H9 (cell line): Measurements from ENCODE around the gene TRIB2. TPM values are rescaled to one million over a fixed set of nuclear protein-coding genes. Genes with fewer than 3 reads are reported as not detected.

Experiments used
- DNase-seq: peaks from one replicate; pipeline ENCODE4 v3.0.0-alpha.2; 2017
- H2AFZ ChIP-seq: one replicate; pipeline ENCODE4 v1.6.1; 2013; ENCODE audit warnings: mild to moderate bottlenecking, low read length, control low read depth, moderate library complexity
- H2AK5ac ChIP-seq: 2 replicates; pipeline ENCODE4 v1.6.1; 2013; ENCODE audit warnings: low read length, control low read depth, mixed read lengths; ENCODE audit not compliant: insufficient read length
- H2BK120ac ChIP-seq: one replicate; pipeline ENCODE4 v1.6.1; 2013; ENCODE audit warnings: low read depth, mild to moderate bottlenecking, low read length, control low read depth, inconsistent platforms; ENCODE audit not compliant: poor library complexity, severe bottlenecking
- H2BK12ac ChIP-seq: 2 replicates; pipeline ENCODE4 v1.6.1; 2013; ENCODE audit warnings: low read length, control low read depth, mixed read lengths, low read depth; ENCODE audit not compliant: insufficient read length
- H2BK15ac ChIP-seq: 2 replicates; pipeline ENCODE4 v1.6.1; 2013; ENCODE audit warnings: low read depth, low read length, control low read depth
- H2BK20ac ChIP-seq: one replicate; pipeline ENCODE4 v1.6.1; 2013; ENCODE audit warnings: low read depth, mild to moderate bottlenecking, low read length, control low read depth, inconsistent platforms; ENCODE audit not compliant: poor library complexity, severe bottlenecking
- H2BK5ac ChIP-seq: 2 replicates; pipeline ENCODE4 v1.6.1; 2013; ENCODE audit warnings: low read length, control low read depth, mixed read lengths; ENCODE audit not compliant: insufficient read length
- H3K14ac ChIP-seq: 2 replicates; pipeline ENCODE4 v1.6.1; 2013; ENCODE audit warnings: low read length, control low read depth; ENCODE audit not compliant: insufficient read depth
- H3K18ac ChIP-seq: 2 replicates; pipeline ENCODE4 v1.6.1; 2013; ENCODE audit warnings: low read depth, mild to moderate bottlenecking, mixed read lengths, low read length, control low read depth; ENCODE audit not compliant: insufficient read length
- H3K23ac ChIP-seq: 2 replicates; pipeline ENCODE4 v1.6.1; 2013; ENCODE audit warnings: low read length, control low read depth, mixed read lengths, low read depth; ENCODE audit not compliant: insufficient read length
- H3K23me2 ChIP-seq: 2 replicates; pipeline ENCODE4 v1.6.1; 2013; ENCODE audit warnings: low read depth, mild to moderate bottlenecking, mixed read lengths, low read length, control low read depth; ENCODE audit not compliant: insufficient read length, poor library complexity, severe bottlenecking
- H3K27ac ChIP-seq: 2 replicates; pipeline ENCODE4 v1.5.1; 2013; ENCODE audit warnings: low read length, control low read depth, mixed read lengths, low read depth; ENCODE audit not compliant: insufficient read length
- H3K27me3 ChIP-seq: 2 replicates; pipeline ENCODE4 v1.6.1; 2013; ENCODE audit warnings: low read length, control low read depth, inconsistent platforms; ENCODE audit not compliant: insufficient read depth
- H3K4ac ChIP-seq: 2 replicates; pipeline ENCODE4 v1.6.1; 2013; ENCODE audit warnings: low read depth, mild to moderate bottlenecking, control low read depth, inconsistent platforms, low read length, moderate library complexity
- H3K4me1 ChIP-seq: 2 replicates; pipeline ENCODE4 v1.6.1; 2013; ENCODE audit warnings: low read length, control low read depth, inconsistent platforms; ENCODE audit not compliant: insufficient read depth
- H3K4me2 ChIP-seq: 2 replicates; pipeline ENCODE4 v1.6.1; 2013; ENCODE audit warnings: low read length, control low read depth, mixed read lengths; ENCODE audit not compliant: insufficient read length, insufficient read depth
- H3K56ac ChIP-seq: 2 replicates; pipeline ENCODE4 v1.6.1; 2013; ENCODE audit warnings: low read depth, mild to moderate bottlenecking, mixed read lengths, low read length, control low read depth; ENCODE audit not compliant: insufficient read length
- H3K79me1 ChIP-seq: 2 replicates; pipeline ENCODE4 v1.6.1; 2013; ENCODE audit warnings: low read depth, mild to moderate bottlenecking, moderate library complexity, low read length, control low read depth, inconsistent platforms; ENCODE audit not compliant: insufficient read depth, poor library complexity, severe bottlenecking
- H3K79me2 ChIP-seq: 2 replicates; pipeline ENCODE4 v1.6.1; 2013; ENCODE audit warnings: low read length, control low read depth, inconsistent platforms; ENCODE audit not compliant: insufficient read depth
- H3K9ac ChIP-seq: 2 replicates; pipeline ENCODE4 v1.6.1; 2013; ENCODE audit warnings: low read length, control low read depth, mixed read lengths; ENCODE audit not compliant: insufficient read length; ENCODE audit errors: extremely low read depth
- H3K9me3 ChIP-seq: one replicate; pipeline ENCODE4 v1.6.1; 2013; ENCODE audit warnings: low read depth, low read length, inconsistent platforms; ENCODE audit not compliant: control insufficient read depth
- H3T11ph ChIP-seq: one replicate; pipeline ENCODE4 v1.6.1; 2013; ENCODE audit warnings: mild to moderate bottlenecking, low read length, control low read depth, inconsistent platforms
- H4K20me1 ChIP-seq: one replicate; pipeline ENCODE4 v1.6.1; 2013; ENCODE audit not compliant: control insufficient read depth, insufficient read length, insufficient read depth
- H4K5ac ChIP-seq: 2 replicates; pipeline ENCODE4 v1.6.1; 2013; ENCODE audit warnings: low read depth, mild to moderate bottlenecking, mixed read lengths, low read length, control low read depth; ENCODE audit not compliant: insufficient read length
- H4K8ac ChIP-seq: replicated peaks from 2 replicates; pipeline ENCODE4 v1.6.1; 2013; ENCODE audit warnings: low read length, control low read depth, mixed read lengths, low read depth; ENCODE audit not compliant: insufficient read length
- H4K91ac ChIP-seq: 2 replicates; pipeline ENCODE4 v1.6.1; 2013; ENCODE audit warnings: low read depth, mild to moderate bottlenecking, moderate library complexity, mixed read lengths, low read length, control low read depth; ENCODE audit not compliant: insufficient read length
- H3K27ac Mint-ChIP-seq, 3 experiments: 2 replicates in 2 of 3; 3 replicates in 1 of 3; pipeline ENCODE4 v1.8.0; 2020 to 2021; ENCODE audit warnings: mixed read lengths in 3 of 3, mild to moderate bottlenecking in 1 of 3, moderate library complexity in 1 of 3
- H3K27me3 Mint-ChIP-seq: 2 replicates; pipeline ENCODE4 v1.8.0; 2021; ENCODE audit warnings: low read depth, mild to moderate bottlenecking, moderate library complexity, mixed read lengths
- H3K36me3 Mint-ChIP-seq, 3 experiments: 2 replicates in 2 of 3; 3 replicates in 1 of 3; pipeline ENCODE4 v1.8.0; 2020 to 2021; ENCODE audit warnings: low read depth in 3 of 3, mixed read lengths in 3 of 3; ENCODE audit not compliant: insufficient read depth in 1 of 3
- H3K4me1 Mint-ChIP-seq, 2 experiments: 2 replicates each; pipeline ENCODE4 v1.8.0; 2020; ENCODE audit warnings: mixed read lengths in 2 of 2
- H3K4me3 Mint-ChIP-seq, 2 experiments: 2 replicates in 1 of 2; 3 replicates in 1 of 2; pipeline ENCODE4 v1.8.0; 2020 to 2021; ENCODE audit warnings: mild to moderate bottlenecking in 2 of 2, mixed read lengths in 2 of 2, moderate library complexity in 1 of 2
- H3K9me3 Mint-ChIP-seq, 2 experiments: 2 replicates in 1 of 2; 3 replicates in 1 of 2; pipeline ENCODE4 v1.8.0; 2020; ENCODE audit warnings: mild to moderate bottlenecking in 2 of 2, mixed read lengths in 2 of 2, moderate library complexity in 1 of 2
- CTCF ChIP-seq: fragments of 200-600 bp; sonication (generic); conservative IDR thresholded peaks from 3 replicates; pipeline ENCODE4 v1.8.0; 2021; ENCODE audit warnings: antibody characterized with exemption, mild to moderate bottlenecking
- WGBS: extraction: QIAGEN DNeasy Blood & Tissue Kit; methylation state at CpG from one replicate; pipeline ENCODE4 v1.1.7; 2013; ENCODE audit warnings: missing lambda C conversion rate, low lambda C conversion rate, mixed read lengths; ENCODE audit not compliant: insufficient read length; ENCODE audit errors: extremely low coverage; 5-methylcytosine and 5-hydroxymethylcytosine counted together
- total RNA-seq: library from RNA; stranded (reverse); gene quantifications from 2 replicates; pipeline ENCODE4 v1.2.1, GENCODE V29; 2021

Gene TRIB2
- total RNA-seq, 1 experiment from 2014 or later: 41.9 TPM

GRCh38 chr2:12774395-12774727, 57.6 kb downstream of the TRIB2 start:
- Histone ChIP-seq H2BK5ac (no peak overlapping the region), H3K9ac (no peak overlapping the region), H3K56ac (no peak overlapping the region), H2BK15ac (no peak overlapping the region), H4K20me1 (no peaks in the 10 kb centered on the region), H4K5ac (no peak overlapping the region), H3K27me3 (peaks cover 7% of the 10 kb centered on the region; the same call in 1 of the 2 replicates), H3K23me2 (peaks cover 3% of the 10 kb centered on the region), H4K8ac (no peak overlapping the region), H2BK12ac (no peak overlapping the region), H3K4ac (no peak overlapping the region), H2AFZ (no peak overlapping the region), H3K18ac (no peak overlapping the region), H2AK5ac (no peak overlapping the region), H3K4me2 (no peak overlapping the region), H3K79me2 (no peaks in the 10 kb centered on the region), H3K14ac (no peak overlapping the region), H4K91ac (no peak overlapping the region), H2BK120ac (no peak overlapping the region), H3K27ac (no peak overlapping the region), H2BK20ac (no peak overlapping the region), H3K23ac (no peak overlapping the region), H3T11ph (no peak overlapping the region), H3K4me1 (peaks cover 15% of the 10 kb centered on the region), H3K79me1 (no peaks in the 10 kb centered on the region), H3K9me3 (no peaks in the 10 kb centered on the region)
- no peak for DNase-seq
- H3K36me3 Mint-ChIP-seq: peaks cover 0 to 5% (median 2%) of the 10 kb centered on the region in 3 experiments; a peak in 3 of 7 replicates
- H3K27ac Mint-ChIP-seq: no peak overlapping the region
- TF ChIP-seq CTCF: no peak
- peaks cover 4 to 5% of the 10 kb centered on the region in 2 experiments; a peak in 4 of 5 replicates for H3K9me3 Mint-ChIP-seq
- peaks cover 51% of the 10 kb centered on the region for H3K27me3 Mint-ChIP-seq
- no CpG with 5 or more reads among the region's 1 CpG for whole genome bisulfite sequencing
- peaks cover 37 to 45% of the 10 kb centered on the region in 2 experiments for H3K4me1 Mint-ChIP-seq
- H3K4me3 Mint-ChIP-seq: no peak overlapping the region
